Epithelial cell of proximal tubule (primary cell): Measurements from ENCODE around the gene FDXACB1. TPM values are rescaled to one million over a fixed set of nuclear protein-coding genes. Genes with fewer than 3 reads are reported as not detected.
"Not testable (repeated sequence)": the region's sequence is repeated elsewhere in the genome, so short reads cannot be mapped to it uniquely, and the experiment has no call there.

Experiments used
- DNase-seq: peaks from one replicate; pipeline ENCODE4 v3.0.0-alpha.2; 2011; ENCODE audit warnings: low read depth
- H3K4me3 ChIP-seq: 2 replicates; pipeline ENCODE4 v1.5.1; 2011; ENCODE audit warnings: low read depth, mild to moderate bottlenecking, low read length
- total RNA-seq: library from RNA; depleted of rRNA; stranded (reverse); fragments of >200 nt; gene quantifications from 2 replicates; pipeline ENCODE4 v1.2.3, GENCODE V29; 2015
- TF ChIP-seq, protein P1 (sequence below): conservative IDR thresholded peaks from 2 replicates; pipeline ENCODE4 v1.5.1; 2012; ENCODE audit warnings: low read depth, mild to moderate bottlenecking, low read length

Gene FDXACB1
- total RNA-seq, 1 donor from 2014 or later = 1.1 TPM

DNA sequence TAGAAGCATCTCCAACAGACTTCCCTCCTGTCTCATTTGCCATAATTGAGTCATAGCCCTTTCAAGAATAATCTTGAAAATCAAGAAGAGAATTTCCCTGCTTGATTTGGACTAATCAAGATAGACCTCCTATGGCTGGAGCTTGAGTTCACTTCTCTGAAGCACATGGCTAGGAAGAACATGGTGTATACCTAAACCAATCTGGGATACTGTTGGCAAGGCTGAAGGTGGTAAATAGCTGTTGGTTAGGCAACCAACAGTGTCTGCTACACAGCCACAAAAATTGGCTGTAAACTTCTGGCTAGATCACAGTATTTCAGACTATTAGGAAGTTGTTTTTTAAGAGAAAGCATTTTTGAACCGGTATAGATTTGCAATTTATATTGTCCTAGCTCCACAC, 27.7 kb upstream of the FDXACB1 start:
- TF ChIP-seq, protein P1, sequence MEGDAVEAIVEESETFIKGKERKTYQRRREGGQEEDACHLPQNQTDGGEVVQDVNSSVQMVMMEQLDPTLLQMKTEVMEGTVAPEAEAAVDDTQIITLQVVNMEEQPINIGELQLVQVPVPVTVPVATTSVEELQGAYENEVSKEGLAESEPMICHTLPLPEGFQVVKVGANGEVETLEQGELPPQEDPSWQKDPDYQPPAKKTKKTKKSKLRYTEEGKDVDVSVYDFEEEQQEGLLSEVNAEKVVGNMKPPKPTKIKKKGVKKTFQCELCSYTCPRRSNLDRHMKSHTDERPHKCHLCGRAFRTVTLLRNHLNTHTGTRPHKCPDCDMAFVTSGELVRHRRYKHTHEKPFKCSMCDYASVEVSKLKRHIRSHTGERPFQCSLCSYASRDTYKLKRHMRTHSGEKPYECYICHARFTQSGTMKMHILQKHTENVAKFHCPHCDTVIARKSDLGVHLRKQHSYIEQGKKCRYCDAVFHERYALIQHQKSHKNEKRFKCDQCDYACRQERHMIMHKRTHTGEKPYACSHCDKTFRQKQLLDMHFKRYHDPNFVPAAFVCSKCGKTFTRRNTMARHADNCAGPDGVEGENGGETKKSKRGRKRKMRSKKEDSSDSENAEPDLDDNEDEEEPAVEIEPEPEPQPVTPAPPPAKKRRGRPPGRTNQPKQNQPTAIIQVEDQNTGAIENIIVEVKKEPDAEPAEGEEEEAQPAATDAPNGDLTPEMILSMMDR = no peak
- DNase-seq = no peak
- H3K4me3 ChIP-seq = no peak overlapping the region

DNA sequence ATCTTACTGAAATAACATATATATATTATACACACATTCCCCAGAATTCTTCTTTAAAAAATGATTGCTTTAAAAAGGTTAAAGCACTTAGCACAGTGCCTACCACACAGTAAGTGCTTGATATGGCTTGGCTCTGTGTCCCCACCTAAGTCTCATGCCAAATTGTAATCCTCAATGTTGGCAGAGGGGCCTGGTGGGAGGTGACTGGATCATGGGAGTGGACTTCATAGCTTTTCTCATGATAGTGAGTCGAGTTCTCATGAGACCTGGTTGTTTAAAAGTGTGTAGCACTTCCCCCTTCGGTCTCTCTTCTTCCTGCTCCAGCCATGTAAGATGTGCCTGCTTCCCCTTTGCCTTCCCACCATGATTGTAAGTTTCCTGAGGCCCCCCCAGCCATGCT, 26.4 kb upstream of the FDXACB1 start:
- no peak overlapping the region for H3K4me3 ChIP-seq
- TF ChIP-seq, protein P1 = no peak
- no peak for DNase-seq

GRCh38 chr11:111886844-111887243, 7.9 kb upstream of the FDXACB1 start:
- no peak overlapping the region for H3K4me3 ChIP-seq
- no peak for DNase-seq
- TF ChIP-seq, protein P1 = no peak

- no peak overlapping the region for H3K4me3 ChIP-seq
- no peak for DNase-seq
- TF ChIP-seq, protein P1 = no peak
Measured at GRCh38 chr11:111886032-111886431, 7.1 kb upstream of the FDXACB1 start.

GRCh38 chr11:111885053-111885452, 6.1 kb upstream of the FDXACB1 start:
- not testable (repeated sequence) for DNase-seq, H3K4me3 ChIP-seq

DNA sequence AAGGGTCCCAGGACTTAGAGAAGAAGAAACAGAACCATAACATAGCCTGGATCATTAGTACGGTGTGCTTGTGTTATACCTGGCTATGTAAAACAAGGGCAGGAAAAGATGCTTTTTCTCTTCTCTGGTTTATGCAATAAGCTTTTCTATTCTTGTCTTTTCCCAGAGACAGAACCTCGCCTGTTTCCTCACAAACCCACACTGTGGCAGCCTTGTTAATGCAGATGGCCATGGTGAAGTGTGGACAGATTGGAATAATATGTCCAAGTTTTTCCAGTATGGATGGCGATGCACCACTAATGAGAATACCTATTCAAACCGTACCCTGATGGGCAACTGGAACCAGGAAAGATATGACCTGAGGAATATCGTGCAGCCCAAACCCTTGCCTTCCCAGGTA, 3.2 kb upstream of the FDXACB1 start:
- no peak overlapping the region for H3K4me3 ChIP-seq
- DNase-seq = no peak
- TF ChIP-seq, protein P1 = no peak

- no peak for DNase-seq
- peak overlapping the region; percentile 77 for H3K4me3 ChIP-seq
- TF ChIP-seq, protein P1 = no peak
Measured at GRCh38 chr11:111879637-111879960, 634 bp upstream of the FDXACB1 start.

- peak overlapping the region; percentile 77 for H3K4me3 ChIP-seq
- TF ChIP-seq, protein P1 = no peak
- DNase-seq = no peak
Measured at GRCh38 chr11:111878385-111878848, 548 bp downstream of the FDXACB1 start.
